K562 (cell line): ENCODE measurements around the gene SEMA3C. TPM values are rescaled to one million over a fixed set of nuclear protein-coding genes. Genes with fewer than 3 reads are reported as not detected.

Experiments
- ATAC-seq: fragments of 200-7000 bp; cut with Tn5 transposase; 3 replicates; pipeline ENCODE4 v1.9.1; 2020; ENCODE audit warnings: moderate library complexity
- BruUV-seq: library from RNA; stranded (reverse); fragments of 400-500 nt; replicated peaks from 2 replicates; lab custom pipeline; 2021; lab: Mats Ljungman, UMichigan
- CTCF ChIA-PET: fragments of 300-600 bp; formaldehyde crosslinking; extraction: SDS; loops from one replicate; lab custom pipeline; 2021; ENCODE audit warnings: low intra/inter-chr PET ratio; lab: Yijun Ruan, JAX
- POLR2A ChIA-PET: fragments of 300-600, 350-650 bp; sonication (Branson Sonifier 250); formaldehyde crosslinking; extraction: SDS; loops from one replicate; lab custom pipeline; 2021; ENCODE audit warnings: antibody characterized with exemption, inconsistent platforms; lab: Yijun Ruan, JAX
- DNase-seq, 4 experiments: peaks; one replicate each; pipeline versions ENCODE4 v3.0.0 to v3.0.0-alpha.2; 2011 to 2018; ENCODE audit warnings: low spot score in 3 of 4, mixed read lengths in 3 of 4; ENCODE audit errors: extremely low read depth in 1 of 4
- FAIRE-seq: peaks from 2 replicates; lab custom pipeline; 2011; peaks lifted over from hg19 to GRCh38; lab: Jason Lieb, UNC
- H2AFZ ChIP-seq: 2 replicates; pipeline ENCODE4 v1.6.0; 2011; ENCODE audit warnings: low read depth, low read length, control low read depth, inconsistent platforms
- H3K27ac ChIP-seq: fragments of 200-600 bp; 3 replicates; pipeline ENCODE4 v1.8.0; 2011; ENCODE audit warnings: low read depth, mild to moderate bottlenecking, control low read depth, inconsistent platforms, low read length, moderate library complexity, mixed read lengths; ENCODE audit errors: extremely low read depth
- H3K27me3 ChIP-seq, 2 experiments: fragments of 300-600 bp in 1 of 2; 2 replicates in 1 of 2; 3 replicates in 1 of 2; pipeline versions ENCODE4 v1.6.0 to v1.8.0; 2011; ENCODE audit warnings: inconsistent platforms in 2 of 2, low read length in 2 of 2, mild to moderate bottlenecking in 1 of 2, mixed read lengths in 1 of 2, moderate library complexity in 1 of 2; ENCODE audit not compliant: control insufficient read depth in 2 of 2, insufficient read depth in 2 of 2
- H3K36me3 ChIP-seq: fragments of 300-600 bp; 3 replicates; pipeline ENCODE4 v1.8.0; 2011; ENCODE audit warnings: mild to moderate bottlenecking, low read length, inconsistent platforms; ENCODE audit not compliant: control insufficient read depth, insufficient read depth
- H3K4me1 ChIP-seq, 2 experiments: fragments of 200-600 bp in 1 of 2; replicated peaks in 1 of 2; 2 replicates in 1 of 2; 3 replicates in 1 of 2; pipeline versions ENCODE4 v1.5.1 to v1.8.0; 2011; ENCODE audit warnings: inconsistent platforms in 2 of 2, low read length in 2 of 2, mild to moderate bottlenecking in 1 of 2, mixed read lengths in 1 of 2, moderate library complexity in 1 of 2; ENCODE audit not compliant: control insufficient read depth in 2 of 2, insufficient read depth in 2 of 2
- H3K4me2 ChIP-seq: 2 replicates; pipeline ENCODE4 v1.6.1; 2011; ENCODE audit warnings: low read length, control low read depth, inconsistent platforms, mixed read lengths; ENCODE audit not compliant: insufficient read depth
- H3K4me3 ChIP-seq: fragments of 200-600 bp; sonication (generic), shearing (Covaris generic); 2 replicates; pipeline ENCODE4 v1.5.1; 2016; ENCODE audit warnings: control low read depth, inconsistent platforms
- H3K79me2 ChIP-seq: fragments of 200-600 bp; 3 replicates; pipeline ENCODE4 v1.8.0; 2011; ENCODE audit warnings: low read length, inconsistent platforms; ENCODE audit not compliant: control insufficient read depth, insufficient read depth
- H3K9ac ChIP-seq, 2 experiments: 2 replicates each; pipeline versions ENCODE4 v1.6.0 to v1.6.1; 2011; ENCODE audit warnings: low read depth in 2 of 2, low read length in 2 of 2, control low read depth in 1 of 2, inconsistent platforms in 1 of 2, mild to moderate bottlenecking in 1 of 2, mixed read lengths in 1 of 2; ENCODE audit not compliant: insufficient read depth in 1 of 2
- H3K9me1 ChIP-seq: one replicate; pipeline ENCODE4 v1.6.0; 2011; ENCODE audit warnings: inconsistent platforms, mild to moderate bottlenecking, low read length, moderate library complexity; ENCODE audit not compliant: control insufficient read depth, insufficient read depth
- H3K9me3 ChIP-seq: replicated peaks from 2 replicates; pipeline ENCODE4 v1.5.1; 2011; ENCODE audit warnings: low read depth, low read length, inconsistent platforms; ENCODE audit not compliant: control insufficient read depth, insufficient read depth
- H4K20me1 ChIP-seq: replicated peaks from 2 replicates; pipeline ENCODE4 v1.6.1; 2011; ENCODE audit warnings: low read length, inconsistent platforms, mixed read lengths; ENCODE audit not compliant: control insufficient read depth, insufficient read depth
- DNMT1 ChIP-seq: fragments of 450-650 bp; IDR thresholded peaks from 2 replicates; pipeline ENCODE4 v1.6.1; 2016; ENCODE audit warnings: antibody characterized with exemption, mild to moderate bottlenecking
- E4F1 ChIP-seq: fragments of 250-450 bp; sonication (Bioruptor Pico); IDR thresholded peaks from 2 replicates; pipeline ENCODE4 v1.5.0; 2021; ENCODE audit warnings: mild to moderate bottlenecking, borderline replicate concordance
- FOSL1 ChIP-seq: fragments of 200-800 bp; sonication (Bioruptor generic); conservative IDR thresholded peaks from 2 replicates; pipeline ENCODE4 v1.6.1; 2016; ENCODE audit warnings: missing genetic modification characterization, missing compliant biosample characterization
- MBD2 ChIP-seq: sonication (generic); IDR thresholded peaks from 2 replicates; pipeline ENCODE4 v1.6.1; 2016; ENCODE audit warnings: low read depth, borderline replicate concordance
- NCOA1 ChIP-seq: fragments of 450-650 bp; IDR thresholded peaks from 2 replicates; pipeline ENCODE4 v1.6.1; 2016; ENCODE audit warnings: low read depth
- POLR3G ChIP-seq: IDR thresholded peaks from 2 replicates; pipeline ENCODE4 v1.6.1; 2011; ENCODE audit not compliant: insufficient read length, insufficient replicate concordance; ENCODE audit errors: extremely low read depth
- PURB ChIP-seq: sonication (generic); formaldehyde crosslinking; IDR thresholded peaks from 2 replicates; pipeline ENCODE4 v1.9.0; 2021; ENCODE audit warnings: low read depth, mild to moderate bottlenecking, missing genetic modification reagents
- ZKSCAN1 ChIP-seq: fragments of 150-350 bp; IDR thresholded peaks from 2 replicates; pipeline ENCODE4 v1.6.1; 2016; ENCODE audit warnings: low read depth, low read length
- ZNF134 ChIP-seq: fragments of 250-450 bp; sonication (Bioruptor Pico); conservative IDR thresholded peaks from 2 replicates; pipeline ENCODE4 v1.4.0; 2020
- ZNF740 ChIP-seq, 3 experiments: fragments of 200-800 bp in 1 of 3; sonication (Bioruptor generic) in 1 of 3; sonication (generic) in 1 of 3; formaldehyde crosslinking in 1 of 3; IDR thresholded peaks; 2 replicates each; pipeline versions ENCODE4 v1.6.1 to v1.8.0; 2016 to 2022; ENCODE audit warnings: mild to moderate bottlenecking in 2 of 3, missing compliant biosample characterization in 2 of 3, missing genetic modification characterization in 2 of 3, missing genetic modification reagents in 1 of 3
- WGBS: fragments of 100-300 bp; shearing (Covaris generic); methylation state at CpG from one replicate; pipeline ENCODE4 v1.1.6; 2016; ENCODE audit warnings: low coverage, mixed read lengths; ENCODE audit not compliant: insufficient coverage; ENCODE audit errors: missing lambda C conversion rate; 5-methylcytosine and 5-hydroxymethylcytosine counted together
- in situ Hi-C: fragments of 300-500 bp; cut with MboI; formaldehyde crosslinking; loops from 4 replicates; pipeline ENCODE4 v1.15.0; 2018; ENCODE audit warnings: inconsistent platforms, mixed read lengths
- intact Hi-C: fragments of 100-400 bp; cut with micrococcal nuclease; formaldehyde crosslinking; loops from 2 replicates; pipeline ENCODE4 v1.14.2; 2022
- polyA plus RNA-seq, 8 experiments: library from polyadenylated mRNA; depleted of rRNA in 4 of 8; stranded (reverse) in 5 of 8; unstranded in 3 of 8; fragments of >200 nt; fragmentation: Nextera tagmentation in 2 of 8; fragmentation: Illumina TruSeq in 1 of 8; extraction: Ambion mirVana in 2 of 8; extraction: Trizol in 1 of 8; gene quantifications; 2 replicates each; pipeline versions ENCODE4 v1.2.1 to v1.2.3, GENCODE V29; 2011 to 2014; ENCODE audit warnings: inconsistent platforms in 1 of 8, missing spikeins in 1 of 8
- total RNA-seq, 7 experiments: library from RNA; depleted of rRNA in 6 of 7; stranded (reverse); fragments of >200 nt in 6 of 7; fragmentation: Illumina TruSeq in 2 of 7; extraction: Trizol in 2 of 7; gene quantifications; 2 replicates each; pipeline versions ENCODE4 v1.2.1 to v1.2.3, GENCODE V29; 2011 to 2021; ENCODE audit warnings: low replicate concordance in 1 of 7
- TF ChIP-seq, protein P1 (sequence below): fragments of 250-450 bp; sonication (Bioruptor Pico); IDR thresholded peaks from 2 replicates; pipeline ENCODE4 v1.6.1; 2021; ENCODE audit warnings: mild to moderate bottlenecking
- TF ChIP-seq, protein P2 (sequence below): fragments of 150-350 bp; IDR thresholded peaks from 2 replicates; pipeline ENCODE4 v1.6.1; 2014; ENCODE audit warnings: low read depth, mild to moderate bottlenecking, low read length, borderline replicate concordance
- TF ChIP-seq, protein P3 (sequence below): sonication (generic); formaldehyde crosslinking; IDR thresholded peaks from 2 replicates; pipeline ENCODE4 v1.8.0; 2022; ENCODE audit warnings: mild to moderate bottlenecking, missing genetic modification reagents

SEMA3C gene
- total and polyA plus RNA-seq, 9 of the 15 experiments (the other 6 are each of a cell fraction or from before 2014, with no cell fraction given): 0.04 to 0.36 (median 0.12) TPM; not detected in 3

DNA sequence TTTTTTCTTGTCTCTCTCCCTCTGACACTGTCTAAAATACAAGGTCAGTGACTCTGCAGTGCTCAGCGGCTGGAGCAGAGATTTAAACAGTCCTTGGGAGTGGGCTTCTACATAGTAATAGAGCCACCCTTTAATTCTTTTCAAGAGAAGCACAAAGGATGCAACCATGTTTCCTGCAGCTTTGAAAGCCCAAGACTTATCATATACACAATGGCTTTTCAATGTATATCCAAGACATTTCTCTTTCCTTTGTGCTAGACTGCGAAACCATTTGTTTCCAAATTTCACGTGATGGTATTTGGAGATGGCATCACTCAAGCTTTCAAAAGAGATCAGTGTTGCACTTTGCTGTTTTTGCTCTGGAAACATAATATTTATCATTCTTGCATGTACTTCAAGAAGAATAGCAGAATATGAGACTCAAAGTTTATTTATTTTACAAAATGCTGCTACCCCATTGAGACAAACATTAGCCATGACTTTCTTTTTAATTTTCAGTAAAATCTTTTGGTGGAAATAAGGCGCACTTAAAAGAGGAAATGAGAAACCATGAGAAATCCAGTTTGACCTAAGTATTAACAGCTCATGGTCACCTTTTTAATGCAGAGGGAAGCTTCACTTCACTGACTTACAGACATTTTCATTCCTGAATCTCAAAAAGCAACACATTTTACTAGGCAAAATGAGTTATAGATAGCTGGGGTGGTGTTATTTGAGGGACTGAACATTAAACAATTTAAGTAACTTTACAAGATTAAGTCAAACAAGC, 76.6 kb downstream of the SEMA3C start:
- no peak for FAIRE-seq
- ATAC-seq: no peak
- DNase-seq: no peak
- Histone ChIP-seq H3K9me1 (no peaks in the 10 kb centered on the region), H3K79me2 (no peaks in the 10 kb centered on the region), H3K36me3 (no peaks in the 10 kb centered on the region), H3K27ac (no peak overlapping the region), H3K9me3 (no peaks in the 10 kb centered on the region), H3K4me1 (no peaks in the 10 kb centered on the region), H3K27me3 (no peaks in the 10 kb centered on the region), H3K9ac (no peak overlapping the region), H3K4me2 (no peak overlapping the region), H3K4me3 (no peak overlapping the region), H4K20me1 (no peaks in the 10 kb centered on the region), H2AFZ (no peak overlapping the region)
- intact Hi-C loops (no loop called here), in situ Hi-C loops (no loop called here)
- CTCF ChIA-PET: no interaction called here
- no TSS peak for BruUV-seq
- POLR2A ChIA-PET: interaction anchor here (1.2 kb wide), 1 partner anchor 12 kb away, joined by 4 read pairs; no protein-coding TSS in a partner anchor
- WGBS: 3% methylated on average over 4 of the region's 4 CpGs
- TF ChIP-seq, protein P1, sequence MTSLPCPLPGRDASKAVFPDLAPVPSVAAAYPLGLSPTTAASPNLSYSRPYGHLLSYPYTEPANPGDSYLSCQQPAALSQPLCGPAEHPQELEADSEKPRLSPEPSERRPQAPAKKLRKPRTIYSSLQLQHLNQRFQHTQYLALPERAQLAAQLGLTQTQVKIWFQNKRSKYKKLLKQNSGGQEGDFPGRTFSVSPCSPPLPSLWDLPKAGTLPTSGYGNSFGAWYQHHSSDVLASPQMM (CRISPR knock-in tag): no peak
- TF ChIP-seq MBD2 (no peak), DNMT1 (no peak), PURB (CRISPR knock-in tag) (no peak), NCOA1 (no peak), POLR3G (no peak), ZKSCAN1 (no peak), E4F1 (CRISPR knock-in tag) (no peak), ZNF740 (CRISPR knock-in tag; IDR thresholded peaks at IDR 0.05) (no peak), ZNF740 (tag; IDR thresholded peaks at IDR 0.05) (no peak), FOSL1 (tag) (no peak), ZNF134 (no peak)
- TF ChIP-seq, protein P2, sequence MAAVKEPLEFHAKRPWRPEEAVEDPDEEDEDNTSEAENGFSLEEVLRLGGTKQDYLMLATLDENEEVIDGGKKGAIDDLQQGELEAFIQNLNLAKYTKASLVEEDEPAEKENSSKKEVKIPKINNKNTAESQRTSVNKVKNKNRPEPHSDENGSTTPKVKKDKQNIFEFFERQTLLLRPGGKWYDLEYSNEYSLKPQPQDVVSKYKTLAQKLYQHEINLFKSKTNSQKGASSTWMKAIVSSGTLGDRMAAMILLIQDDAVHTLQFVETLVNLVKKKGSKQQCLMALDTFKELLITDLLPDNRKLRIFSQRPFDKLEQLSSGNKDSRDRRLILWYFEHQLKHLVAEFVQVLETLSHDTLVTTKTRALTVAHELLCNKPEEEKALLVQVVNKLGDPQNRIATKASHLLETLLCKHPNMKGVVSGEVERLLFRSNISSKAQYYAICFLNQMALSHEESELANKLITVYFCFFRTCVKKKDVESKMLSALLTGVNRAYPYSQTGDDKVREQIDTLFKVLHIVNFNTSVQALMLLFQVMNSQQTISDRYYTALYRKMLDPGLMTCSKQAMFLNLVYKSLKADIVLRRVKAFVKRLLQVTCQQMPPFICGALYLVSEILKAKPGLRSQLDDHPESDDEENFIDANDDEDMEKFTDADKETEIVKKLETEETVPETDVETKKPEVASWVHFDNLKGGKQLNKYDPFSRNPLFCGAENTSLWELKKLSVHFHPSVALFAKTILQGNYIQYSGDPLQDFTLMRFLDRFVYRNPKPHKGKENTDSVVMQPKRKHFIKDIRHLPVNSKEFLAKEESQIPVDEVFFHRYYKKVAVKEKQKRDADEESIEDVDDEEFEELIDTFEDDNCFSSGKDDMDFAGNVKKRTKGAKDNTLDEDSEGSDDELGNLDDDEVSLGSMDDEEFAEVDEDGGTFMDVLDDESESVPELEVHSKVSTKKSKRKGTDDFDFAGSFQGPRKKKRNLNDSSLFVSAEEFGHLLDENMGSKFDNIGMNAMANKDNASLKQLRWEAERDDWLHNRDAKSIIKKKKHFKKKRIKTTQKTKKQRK: no peak
- TF ChIP-seq, protein P3, sequence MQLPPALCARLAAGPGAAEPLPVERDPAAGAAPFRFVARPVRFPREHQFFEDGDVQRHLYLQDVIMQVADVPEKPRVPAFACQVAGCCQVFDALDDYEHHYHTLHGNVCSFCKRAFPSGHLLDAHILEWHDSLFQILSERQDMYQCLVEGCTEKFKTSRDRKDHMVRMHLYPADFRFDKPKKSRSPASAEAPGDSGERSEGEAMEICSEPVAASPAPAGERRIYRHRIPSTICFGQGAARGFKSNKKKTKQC (CRISPR knock-in tag): no peak
